Body of pancreas (tissue), 4 donors: Measurements from ENCODE around the gene LRCH1. TPM values are rescaled to one million over a fixed set of nuclear protein-coding genes. Genes with fewer than 3 reads are reported as not detected.

Experiments
- ATAC-seq: fragments of 150-250 bp; one replicate; pipeline ENCODE4 v1.9.1; 2016
- DNase-seq, 4 donors: peaks; one replicate each; pipeline ENCODE4 v3.0.0-alpha.2; 2019
- H3K27ac ChIP-seq, 4 donors: fragments of 200-600 bp; sonication (generic); 1 replicate in 3 of 4; 2 replicates in 1 of 4; pipeline versions ENCODE4 v1.5.1 to v1.6.1; 2016 to 2019; ENCODE audit warnings: mild to moderate bottlenecking in 1 of 4, mixed read lengths in 1 of 4, moderate library complexity in 1 of 4
- H3K27me3 ChIP-seq, 2 donors: fragments of 200-600 bp; sonication (generic); one replicate each; pipeline ENCODE4 v1.6.0; 2016; ENCODE audit warnings: mild to moderate bottlenecking in 1 of 2
- H3K36me3 ChIP-seq, 2 donors: fragments of 200-600 bp; sonication (generic); replicated peaks in 1 of 2; 2 replicates each; pipeline ENCODE4 v1.5.1; 2016; ENCODE audit warnings: low read depth in 2 of 2; ENCODE audit not compliant: insufficient read depth in 1 of 2
- H3K4me1 ChIP-seq: fragments of 200-600 bp; sonication (generic); one replicate; pipeline ENCODE4 v1.6.0; 2016
- H3K4me3 ChIP-seq, 2 donors: fragments of 200-600 bp; sonication (generic); 1 replicate in 1 of 2; 2 replicates in 1 of 2; pipeline ENCODE4 v1.5.1; 2016 to 2019
- H3K9me3 ChIP-seq, 3 donors: fragments of 200-600 bp; sonication (generic); 1 replicate in 2 of 3; 2 replicates in 1 of 3; pipeline ENCODE4 v1.5.1; 2016
- CTCF ChIP-seq, 7 experiments: fragments of 450-650 bp in 4 of 7; fragments of 200-600 bp in 3 of 7; sonication (generic) in 3 of 7; IDR thresholded peaks; one replicate each; pipeline ENCODE4 v1.5.1; 2016 to 2019; ENCODE audit warnings: antibody characterized with exemption in 7 of 7
- POLR2A ChIP-seq, 3 donors: fragments of 450-650 bp; IDR thresholded peaks; one replicate each; pipeline ENCODE4 v1.6.1; 2016; ENCODE audit warnings: antibody characterized with exemption in 3 of 3, mild to moderate bottlenecking in 2 of 3
- WGBS, 2 donors: methylation state at CpG; one replicate each; pipeline ENCODE4 v1.1.5; 2017; 5-methylcytosine and 5-hydroxymethylcytosine counted together
- intact Hi-C: fragments of 100-400 bp; cut with DNase I; formaldehyde crosslinking; loops from one replicate; pipeline ENCODE4 v1.15.1; 2023
- total RNA-seq, 2 donors: library from RNA; depleted of rRNA; stranded (reverse); fragments of >200 nt; gene quantifications; one replicate each; pipeline ENCODE4 v1.1.0, GENCODE V29; 2016

Gene LRCH1
- total RNA-seq, 2 donors from 2014 or later, result 7.3 to 8.6 TPM

- H3K4me1 ChIP-seq, result peaks cover 37% of the 10 kb centered on the region
- DNase-seq (no peak), ATAC-seq (no peak)
- H3K27ac ChIP-seq, result peak overlapping the region in 1 of 4 donors; percentile 13
- 20 to 24% methylated on average over 4 of the region's 4 CpGs for WGBS, 2 donors
- H3K36me3 ChIP-seq, result no peaks in the 10 kb centered on the region
- H3K27me3 ChIP-seq, result no peaks in the 10 kb centered on the region
- intact Hi-C loops, result no loop called here
- H3K4me3 ChIP-seq, result no peak overlapping the region
- TF ChIP-seq POLR2A (IDR thresholded peaks at IDR 0.05) (no peak), CTCF (IDR thresholded peaks at IDR 0.05) (no peak)
- no peaks in the 10 kb centered on the region for H3K9me3 ChIP-seq
Measured at GRCh38 chr13:46621792-46622629, 69.0 kb downstream of the LRCH1 start.

- Histone ChIP-seq H3K27me3 (no peaks in the 10 kb centered on the region), H3K9me3 (no peaks in the 10 kb centered on the region), H3K4me1 (peaks cover 37% of the 10 kb centered on the region), H3K36me3 (no peaks in the 10 kb centered on the region), H3K4me3 (no peak overlapping the region), H3K27ac (peak overlapping the region in 1 of 4 donors; percentile 13)
- WGBS, 2 donors, result 44 to 53% methylated on average over 4 of the region's 4 CpGs
- ATAC-seq, result no peak
- intact Hi-C loops, result no loop called here
- TF ChIP-seq POLR2A (IDR thresholded peaks at IDR 0.05) (no peak), CTCF (IDR thresholded peaks at IDR 0.05) (no peak)
- peak in 3 of 4 donors; percentile 25 to 39 (median 28) for DNase-seq
Measured at GRCh38 chr13:46622630-46623256, 69.8 kb downstream of the LRCH1 start.

GRCh38 chr13:46624353-46624752, 71.4 kb downstream of the LRCH1 start:
- Histone ChIP-seq H3K4me3 (no peak overlapping the region), H3K27me3 (no peaks in the 10 kb centered on the region), H3K27ac (no peak overlapping the region), H3K36me3 (no peaks in the 10 kb centered on the region), H3K4me1 (peaks cover 37% of the 10 kb centered on the region), H3K9me3 (no peaks in the 10 kb centered on the region)
- ATAC-seq, result no peak
- TF ChIP-seq POLR2A (IDR thresholded peaks at IDR 0.05), result no peak
- TF ChIP-seq CTCF (IDR thresholded peaks at IDR 0.05), result no peak
- DNase-seq, result no peak
- intact Hi-C loops, result no loop called here
- WGBS, 2 donors, result 88 to 90% methylated on average over 3 of the region's 3 CpGs

GRCh38 chr13:46624821-46625220, 71.9 kb downstream of the LRCH1 start:
- no peaks in the 10 kb centered on the region for H3K27me3 ChIP-seq
- no peak for ATAC-seq
- intact Hi-C loops, result no loop called here
- H3K27ac ChIP-seq, result no peak overlapping the region
- peaks cover 41% of the 10 kb centered on the region for H3K4me1 ChIP-seq
- H3K36me3 ChIP-seq, result no peaks in the 10 kb centered on the region
- whole genome bisulfite sequencing, 2 donors, result 90 to 92% methylated on average over 4 of the region's 4 CpGs
- no peak for TF ChIP-seq POLR2A (IDR thresholded peaks at IDR 0.05)
- TF ChIP-seq CTCF (IDR thresholded peaks at IDR 0.05), result no peak
- H3K9me3 ChIP-seq, result no peaks in the 10 kb centered on the region
- DNase-seq, result no peak
- no peak overlapping the region for H3K4me3 ChIP-seq
